Measurements from ENCODE around the gene MEF2B. TPM values are rescaled to one million over a fixed set of nuclear protein-coding genes. Genes with fewer than 3 reads are reported as not detected.
A peak's percentile ranks its signal among the peaks of the same experiment; 100 is the strongest.

Gene MEF2B
- total RNA-seq, 6 donors from 2014 or later: 2.0 to 3.9 (median 3.1) TPM; not detected in 3

DNA sequence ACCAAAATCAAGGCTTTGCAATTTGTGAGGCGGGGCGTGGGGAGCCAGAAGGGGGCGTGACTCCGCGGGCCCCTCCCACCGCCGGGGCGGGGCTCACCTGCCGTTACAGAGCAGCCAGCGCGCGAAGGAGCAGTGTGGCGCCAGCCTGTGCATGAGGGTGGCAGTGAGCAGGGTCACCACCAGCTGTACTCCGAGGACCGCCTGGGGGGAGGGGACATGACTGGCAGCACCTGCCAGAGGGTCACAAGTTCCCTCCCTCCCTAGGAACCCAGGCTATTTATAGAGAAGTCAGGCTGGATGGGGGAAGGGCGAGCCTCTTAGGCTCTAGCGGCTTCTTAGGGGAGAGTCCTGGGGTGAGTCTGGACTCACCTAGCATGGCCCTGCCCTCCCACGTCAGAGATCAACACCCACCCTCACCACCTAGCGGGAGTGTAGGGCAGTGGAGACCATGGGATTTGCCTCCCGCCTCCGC is 35.3 kb downstream of the MEF2B start:
- Histone ChIP-seq H3K27me3 (no peaks in the 10 kb centered on the region), H3K4me1 (peaks cover 0 to 27% (median 11%) of the 10 kb centered on the region in 4 donors), H3K36me3 (peaks cover 0 to 6% (median 0%) of the 10 kb centered on the region in 4 donors), H3K27ac (no peak overlapping the region), H3K4me3 (no peak overlapping the region), H3K9me3 (peaks cover 4 to 12% (median 10%) of the 10 kb centered on the region in 4 donors)
- TF ChIP-seq EP300 (IDR thresholded peaks at IDR 0.05): no peak
- TF ChIP-seq, protein P1, sequence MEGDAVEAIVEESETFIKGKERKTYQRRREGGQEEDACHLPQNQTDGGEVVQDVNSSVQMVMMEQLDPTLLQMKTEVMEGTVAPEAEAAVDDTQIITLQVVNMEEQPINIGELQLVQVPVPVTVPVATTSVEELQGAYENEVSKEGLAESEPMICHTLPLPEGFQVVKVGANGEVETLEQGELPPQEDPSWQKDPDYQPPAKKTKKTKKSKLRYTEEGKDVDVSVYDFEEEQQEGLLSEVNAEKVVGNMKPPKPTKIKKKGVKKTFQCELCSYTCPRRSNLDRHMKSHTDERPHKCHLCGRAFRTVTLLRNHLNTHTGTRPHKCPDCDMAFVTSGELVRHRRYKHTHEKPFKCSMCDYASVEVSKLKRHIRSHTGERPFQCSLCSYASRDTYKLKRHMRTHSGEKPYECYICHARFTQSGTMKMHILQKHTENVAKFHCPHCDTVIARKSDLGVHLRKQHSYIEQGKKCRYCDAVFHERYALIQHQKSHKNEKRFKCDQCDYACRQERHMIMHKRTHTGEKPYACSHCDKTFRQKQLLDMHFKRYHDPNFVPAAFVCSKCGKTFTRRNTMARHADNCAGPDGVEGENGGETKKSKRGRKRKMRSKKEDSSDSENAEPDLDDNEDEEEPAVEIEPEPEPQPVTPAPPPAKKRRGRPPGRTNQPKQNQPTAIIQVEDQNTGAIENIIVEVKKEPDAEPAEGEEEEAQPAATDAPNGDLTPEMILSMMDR (IDR thresholded peaks at IDR 0.05): no peak
- DNase-seq: peak; percentile 77 to 91
- ATAC-seq (ENCODE audit: low FRiP score in 2 of 2): peak in 1 of 2 donors; percentile 16
- WGBS, 2 donors: 30 to 39% methylated on average over 19 to 21 of the region's 21 CpGs

DNA sequence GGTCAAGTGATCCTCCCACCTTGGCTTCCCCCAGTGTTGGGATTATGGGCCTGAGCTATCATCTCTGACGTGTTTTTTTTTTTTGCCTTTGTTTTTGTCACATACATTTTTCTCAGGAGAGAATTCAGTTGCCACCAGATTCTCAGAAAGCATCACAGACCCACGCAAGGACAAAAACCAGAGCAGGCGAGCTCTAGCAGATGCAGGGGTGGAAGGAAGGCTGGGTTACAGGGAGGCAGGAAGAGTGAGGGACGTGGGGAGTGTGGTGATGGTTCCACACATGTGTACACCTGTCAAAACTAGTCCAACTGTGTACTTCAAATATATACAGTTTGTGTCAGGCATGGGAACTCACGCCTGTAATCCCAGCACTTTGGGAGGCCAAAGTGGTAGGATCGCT is 36.1 kb downstream of the MEF2B start:
- Histone ChIP-seq H3K27ac (no peak overlapping the region), H3K4me1 (peaks cover 0 to 22% (median 11%) of the 10 kb centered on the region in 4 donors), H3K27me3 (no peaks in the 10 kb centered on the region), H3K36me3 (peaks cover 0 to 6% (median 0%) of the 10 kb centered on the region in 4 donors), H3K9me3 (peaks cover 4 to 12% (median 10%) of the 10 kb centered on the region in 4 donors), H3K4me3 (no peak overlapping the region)
- TF ChIP-seq, protein P1 (IDR thresholded peaks at IDR 0.05): no peak
- no peak for TF ChIP-seq POLR2AphosphoS5 (IDR thresholded peaks at IDR 0.05)
- TF ChIP-seq EP300 (IDR thresholded peaks at IDR 0.05): no peak
- ATAC-seq (ENCODE audit: low FRiP score in 2 of 2) (no peak), DNase-seq (no peak)
- 88 to 92% methylated on average over 6 of the region's 6 CpGs for WGBS, 2 donors

DNA sequence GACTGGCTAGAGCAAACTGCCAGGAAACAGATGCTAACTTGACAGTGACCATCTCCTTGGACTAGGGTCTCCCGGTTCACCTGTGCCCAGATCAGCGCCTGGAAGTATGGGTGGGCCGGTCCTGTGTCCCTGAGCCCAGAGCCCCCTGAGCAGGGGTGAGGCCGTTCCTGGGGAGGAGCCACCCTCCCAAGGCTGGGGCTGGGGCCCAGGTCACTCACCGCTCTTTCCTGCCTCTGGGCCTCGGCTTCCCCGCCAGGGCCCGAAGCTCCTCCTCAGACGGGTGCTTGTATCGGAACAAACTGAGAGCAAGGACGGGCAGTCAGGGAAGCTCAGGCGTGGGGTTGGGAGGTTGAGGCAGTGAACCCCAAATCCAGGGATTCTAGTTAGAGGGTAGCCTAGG is 37.2 kb downstream of the MEF2B start:
- peaks cover 4 to 12% (median 10%) of the 10 kb centered on the region in 4 donors for H3K9me3 ChIP-seq
- H3K4me3 ChIP-seq: no peak overlapping the region
- no peaks in the 10 kb centered on the region for H3K27me3 ChIP-seq
- H3K36me3 ChIP-seq: peaks cover 0 to 6% (median 0%) of the 10 kb centered on the region in 4 donors
- TF ChIP-seq, protein P1 (IDR thresholded peaks at IDR 0.05): no peak
- TF ChIP-seq POLR2AphosphoS5 (IDR thresholded peaks at IDR 0.05) (no peak), EP300 (IDR thresholded peaks at IDR 0.05) (no peak), POLR2A (IDR thresholded peaks at IDR 0.05) (no peak)
- DNase-seq: peak in 1 of 2 donors; percentile 61
- H3K27ac ChIP-seq: no peak overlapping the region
- 99 to 100% methylated on average over 7 of the region's 12 CpGs for WGBS, 2 donors
- no peak for ATAC-seq (ENCODE audit: low FRiP score in 2 of 2)
- peaks cover 0 to 16% (median 11%) of the 10 kb centered on the region in 4 donors for H3K4me1 ChIP-seq

- H3K27ac ChIP-seq: no peak overlapping the region
- H3K27me3 ChIP-seq: no peaks in the 10 kb centered on the region
- no peak overlapping the region for H3K4me3 ChIP-seq
- peaks cover 4 to 12% (median 10%) of the 10 kb centered on the region in 4 donors for H3K9me3 ChIP-seq
- ATAC-seq (ENCODE audit: low FRiP score in 2 of 2): no peak
- 74 to 93% methylated on average over 3 of the region's 3 CpGs for WGBS, 2 donors
- no peak for TF ChIP-seq POLR2AphosphoS5 (IDR thresholded peaks at IDR 0.05)
- TF ChIP-seq EP300 (IDR thresholded peaks at IDR 0.05): no peak
- no peak for TF ChIP-seq POLR2A (IDR thresholded peaks at IDR 0.05)
- TF ChIP-seq, protein P1 (IDR thresholded peaks at IDR 0.05): no peak
- H3K4me1 ChIP-seq: peaks cover 0 to 6% (median 2%) of the 10 kb centered on the region in 4 donors
- DNase-seq: no peak
- peaks cover 0 to 6% (median 0%) of the 10 kb centered on the region in 4 donors for H3K36me3 ChIP-seq
These were observed 38.1 kb downstream of the MEF2B start for GRCh38 chr19:19131989-19132388.

GRCh38 chr19:19126102-19126501 is 44.0 kb downstream of the MEF2B start:
- H3K4me3 ChIP-seq: no peak overlapping the region
- H3K9me3 ChIP-seq: no peaks in the 10 kb centered on the region
- WGBS, 2 donors: 96 to 98% methylated on average over 6 of the region's 6 CpGs
- no peaks in the 10 kb centered on the region for H3K27me3 ChIP-seq
- no peak for TF ChIP-seq POLR2AphosphoS5 (IDR thresholded peaks at IDR 0.05)
- TF ChIP-seq, protein P1 (IDR thresholded peaks at IDR 0.05): no peak
- TF ChIP-seq POLR2A (IDR thresholded peaks at IDR 0.05): no peak
- TF ChIP-seq EP300 (IDR thresholded peaks at IDR 0.05): no peak
- DNase-seq: no peak
- no peak for ATAC-seq (ENCODE audit: low FRiP score in 2 of 2)
- no peak overlapping the region for H3K27ac ChIP-seq
- H3K4me1 ChIP-seq: no peaks in the 10 kb centered on the region
- peaks cover 0 to 4% (median 0%) of the 10 kb centered on the region in 4 donors for H3K36me3 ChIP-seq
